CD4-positive, alpha-beta T cell treated with Interleukin-21 for 1 hour (primary cell): ENCODE results near the gene FRMD3.
A peak's percentile ranks its signal among the peaks of the same experiment; 100 is the strongest.
"Not testable (repeated sequence)": the region's sequence is repeated elsewhere in the genome, so short reads cannot be mapped to it uniquely, and the experiment has no call there.

Experiments used
- DNase-seq: peaks from one replicate; pipeline ENCODE4 v3.0.0-alpha.2; 2020

Gene FRMD3

DNA sequence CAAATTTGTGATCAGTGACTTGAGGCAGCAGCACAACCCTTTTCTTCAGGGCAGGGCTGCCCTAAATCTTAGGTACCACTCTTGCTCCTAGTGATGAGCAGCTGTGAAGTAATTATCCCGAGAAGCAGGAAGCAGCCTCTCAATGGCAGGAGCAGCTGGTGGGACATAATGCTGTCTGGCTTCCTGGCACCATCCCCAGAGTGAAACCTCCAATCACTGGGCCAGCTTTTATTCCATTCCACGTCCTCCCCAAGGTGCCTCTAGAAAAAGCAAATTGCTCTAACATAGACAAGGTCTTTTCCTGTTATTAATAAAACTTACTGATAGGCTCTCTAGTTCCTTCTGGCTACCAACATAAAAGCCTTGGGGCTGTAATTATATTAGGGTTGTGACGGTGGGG is 154.0 kb downstream of the FRMD3 start:
- no peak for DNase-seq

DNA sequence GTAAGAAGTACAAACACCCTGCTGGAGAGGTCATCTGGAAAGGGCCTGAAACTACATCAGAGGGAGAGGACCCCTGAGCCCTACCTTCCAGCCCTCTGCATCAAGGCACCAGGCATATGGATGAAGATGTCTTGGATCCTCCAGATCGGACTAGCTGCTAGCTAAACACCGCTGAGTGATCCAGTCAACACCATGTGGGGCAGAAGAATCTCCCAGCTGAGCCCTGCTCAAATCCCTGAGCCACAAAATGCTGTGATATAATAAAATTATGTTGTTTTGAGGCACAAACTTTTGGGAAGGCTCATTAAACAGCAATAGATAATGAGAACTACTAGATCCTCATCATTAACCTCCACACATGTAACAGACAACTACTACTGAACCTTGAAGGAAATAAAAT is 155.2 kb downstream of the FRMD3 start:
- no peak for DNase-seq

DNA sequence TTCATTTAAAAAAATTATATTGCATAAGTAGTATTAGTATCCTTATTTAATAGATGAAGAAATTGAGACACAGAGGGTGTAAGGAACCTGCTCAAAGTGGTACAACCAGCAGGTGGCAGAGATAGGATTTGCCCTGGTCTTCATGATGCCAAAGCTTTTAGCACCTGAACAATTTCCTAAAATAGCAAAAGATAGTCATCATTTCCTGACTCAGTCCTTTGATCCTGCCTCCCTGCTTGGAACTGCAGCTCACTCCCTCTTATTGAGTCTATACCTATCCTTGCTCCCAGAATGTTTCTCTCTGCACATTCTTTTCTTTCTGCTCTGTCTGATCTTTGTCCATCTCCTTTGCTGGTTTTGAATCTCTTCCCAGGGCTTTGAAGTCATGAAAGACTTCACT is 155.8 kb downstream of the FRMD3 start:
- DNase-seq: no peak

DNA sequence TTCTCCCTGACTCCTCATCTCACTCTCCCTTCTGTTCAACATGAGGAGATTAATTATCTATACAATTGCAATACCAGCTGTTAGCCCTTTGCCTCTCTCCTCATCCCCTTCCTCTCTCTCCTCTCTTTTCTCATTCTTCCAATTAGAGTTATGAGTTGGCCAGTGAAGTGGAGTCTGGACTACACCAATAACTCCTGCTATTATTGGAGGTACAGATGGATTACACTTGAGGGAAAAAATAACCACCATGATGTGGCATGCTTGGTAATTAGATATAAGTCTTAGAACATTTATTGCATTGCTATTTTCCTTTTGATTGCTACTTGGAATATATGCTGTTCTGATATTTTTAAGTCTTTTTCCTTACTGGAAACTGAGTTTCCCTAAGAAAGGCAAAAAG is 159.2 kb downstream of the FRMD3 start:
- DNase-seq: no peak

DNA sequence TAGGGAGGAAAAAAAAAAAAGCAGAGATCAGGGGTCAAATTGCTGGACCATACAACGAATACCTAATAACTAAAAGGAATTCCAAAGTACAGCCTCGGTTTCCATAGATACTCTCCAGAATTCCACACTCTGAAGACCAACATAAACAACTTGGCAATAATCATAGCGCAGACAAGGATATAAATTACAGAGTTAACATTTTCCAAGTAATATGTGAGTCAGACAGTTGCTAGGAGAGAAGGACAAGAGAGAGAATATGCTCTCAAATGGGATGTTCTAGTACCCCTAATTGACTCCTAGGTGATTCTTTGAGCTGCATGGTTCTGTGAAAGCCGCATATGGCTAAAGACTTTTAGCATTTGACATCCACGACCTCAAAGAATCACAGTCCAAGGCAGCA is 165.2 kb downstream of the FRMD3 start:
- no peak for DNase-seq

DNA sequence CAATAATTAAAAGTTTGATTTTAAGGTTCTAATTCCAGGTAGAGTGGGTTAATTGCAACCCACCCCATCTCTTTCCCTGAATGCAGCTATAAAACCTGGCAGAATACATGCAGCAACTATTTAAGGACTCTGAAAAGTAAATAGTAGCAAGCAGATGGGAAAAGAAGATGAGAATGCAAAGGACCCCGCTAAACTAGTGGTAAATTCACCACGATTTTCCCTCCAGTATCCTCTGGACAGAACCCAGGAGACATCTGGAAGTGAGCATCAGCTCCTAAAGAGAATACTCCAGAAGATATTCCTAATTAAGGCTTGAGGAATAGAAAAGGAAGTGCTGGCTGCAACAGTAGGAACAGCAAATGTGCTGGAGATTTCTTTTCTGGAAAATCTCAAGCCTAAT is 170.9 kb downstream of the FRMD3 start:
- DNase-seq: no peak

DNA sequence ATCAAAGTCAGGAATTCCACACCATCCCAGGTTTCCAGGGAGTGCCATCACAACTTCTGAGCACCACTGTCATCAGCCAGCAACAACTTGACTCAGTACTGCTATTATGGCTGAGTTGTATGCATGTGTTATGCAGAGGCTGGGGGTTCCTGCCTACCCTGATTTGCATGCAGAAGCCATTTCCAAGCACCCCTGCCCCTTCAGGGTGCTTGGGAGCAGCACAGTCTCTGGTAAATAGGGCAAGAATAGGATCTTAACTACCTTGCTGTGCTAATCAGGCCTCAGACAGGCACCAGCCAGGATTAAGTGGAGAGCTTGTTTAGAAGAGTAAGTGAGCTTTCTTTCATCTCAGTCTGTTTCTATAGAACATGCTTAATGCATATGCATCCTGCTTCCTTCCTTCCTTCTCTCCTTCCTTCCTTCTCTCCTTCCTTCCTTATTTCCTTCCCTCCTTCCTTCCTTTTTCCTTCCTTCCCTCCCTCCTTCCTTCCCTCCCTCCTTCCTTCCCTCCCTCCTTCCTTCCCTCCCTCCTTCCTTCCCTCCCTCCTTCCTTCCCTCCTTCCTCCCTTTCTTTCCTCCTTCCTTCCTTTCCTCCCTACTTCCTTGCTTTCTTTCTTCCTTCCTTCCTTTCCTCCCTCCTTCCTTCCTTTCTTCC is 175.7 kb downstream of the FRMD3 start:
- DNase-seq: no peak

DNA sequence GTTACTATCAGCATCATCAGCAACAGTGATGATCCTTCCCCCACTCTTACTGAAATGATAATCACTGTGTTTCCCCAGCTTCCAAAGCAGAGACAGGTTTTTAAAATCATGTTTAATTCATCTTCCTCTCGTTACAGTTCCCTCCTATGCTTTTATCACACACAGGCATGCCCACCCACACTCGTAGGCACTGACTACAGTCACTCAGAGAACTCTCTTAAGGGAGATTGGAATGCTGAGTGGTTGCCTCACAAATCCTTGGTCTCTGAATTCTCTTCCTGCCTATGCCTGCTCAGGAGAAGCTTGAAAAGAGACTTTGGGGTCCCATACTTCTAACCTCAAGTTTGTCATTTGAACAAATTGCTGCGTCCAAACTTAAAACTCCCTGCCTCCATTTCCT is 179.2 kb downstream of the FRMD3 start:
- DNase-seq: no peak

DNA sequence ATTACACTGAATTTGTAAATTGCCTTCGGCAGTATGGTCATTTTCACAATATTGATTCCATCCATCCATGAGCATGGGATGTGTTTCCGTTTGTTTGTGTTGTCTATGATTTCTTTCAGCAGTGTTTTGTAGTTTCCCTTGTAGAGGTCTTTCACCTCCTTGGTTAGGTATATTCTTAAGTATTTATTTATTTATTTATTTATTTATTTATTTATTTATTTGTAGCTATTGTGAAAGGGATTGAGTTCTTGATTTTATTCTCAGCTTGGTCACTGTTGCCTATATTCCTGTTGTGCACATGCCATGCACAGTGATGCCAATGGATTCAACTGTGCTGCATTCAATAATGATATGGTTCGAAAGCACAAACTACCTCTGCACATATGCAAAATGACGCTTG is 179.7 kb downstream of the FRMD3 start:
- DNase-seq: not testable (repeated sequence)

DNA sequence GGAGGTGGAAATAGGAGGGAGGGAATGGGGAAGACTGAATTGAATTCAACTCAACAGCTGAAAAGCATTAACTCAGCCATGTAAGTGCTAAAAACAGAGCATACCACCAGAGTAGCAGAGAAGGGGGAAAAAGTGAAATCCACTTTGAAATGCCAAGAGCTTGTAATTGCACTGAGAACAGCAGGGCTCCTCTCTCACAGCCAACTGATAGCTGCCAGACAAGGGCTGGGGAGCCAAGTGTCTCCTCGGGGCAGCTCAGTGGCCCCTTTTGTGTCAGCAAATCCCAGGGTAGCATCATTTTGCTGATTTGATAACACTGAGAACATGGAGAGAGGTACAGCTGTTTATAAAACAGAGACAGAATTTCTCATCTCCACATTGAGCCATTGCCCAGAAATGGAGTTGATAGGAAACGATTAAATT is 182.5 kb downstream of the FRMD3 start:
- DNase-seq: no peak

DNA sequence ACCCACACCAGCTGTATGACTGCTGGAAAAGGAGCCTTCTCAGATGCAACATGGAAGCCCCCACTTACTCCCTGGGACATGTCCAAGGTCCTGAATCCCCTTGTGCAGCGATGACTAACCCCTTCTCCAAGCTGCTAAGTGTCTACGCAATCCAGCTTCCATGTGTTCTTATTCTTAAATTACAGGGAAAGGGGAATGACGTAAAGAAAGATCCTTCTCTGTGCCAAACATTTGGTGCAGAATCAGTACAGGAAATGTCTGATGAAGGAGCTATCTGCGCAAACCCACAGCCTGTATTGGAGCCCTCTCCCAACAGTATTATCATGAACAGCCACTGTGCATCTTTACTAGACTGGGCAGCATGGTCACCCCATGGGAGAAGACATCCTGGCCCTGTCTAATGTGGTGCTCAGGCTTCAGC is 183.2 kb downstream of the FRMD3 start:
- DNase-seq: no peak

DNA sequence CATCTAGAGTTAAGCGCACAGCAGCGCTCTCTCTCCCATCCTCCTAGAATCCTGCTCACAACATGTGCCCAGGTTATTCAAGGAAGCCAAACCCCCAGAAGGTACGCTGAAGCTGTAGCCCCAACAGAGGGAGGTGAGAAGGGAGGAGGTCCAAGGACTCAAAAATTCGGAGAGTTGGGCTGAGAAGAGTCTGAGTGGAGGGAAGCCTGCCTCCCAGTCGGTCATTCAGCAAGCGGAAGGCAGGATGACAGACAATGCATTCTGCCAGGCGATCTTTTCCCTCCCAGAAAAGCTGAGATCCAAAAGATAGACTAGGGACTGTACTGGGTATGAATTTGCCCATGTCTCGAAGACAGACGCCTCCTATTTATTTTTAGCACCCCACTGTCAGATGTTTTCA is 189.2 kb downstream of the FRMD3 start:
- DNase-seq: no peak

DNA sequence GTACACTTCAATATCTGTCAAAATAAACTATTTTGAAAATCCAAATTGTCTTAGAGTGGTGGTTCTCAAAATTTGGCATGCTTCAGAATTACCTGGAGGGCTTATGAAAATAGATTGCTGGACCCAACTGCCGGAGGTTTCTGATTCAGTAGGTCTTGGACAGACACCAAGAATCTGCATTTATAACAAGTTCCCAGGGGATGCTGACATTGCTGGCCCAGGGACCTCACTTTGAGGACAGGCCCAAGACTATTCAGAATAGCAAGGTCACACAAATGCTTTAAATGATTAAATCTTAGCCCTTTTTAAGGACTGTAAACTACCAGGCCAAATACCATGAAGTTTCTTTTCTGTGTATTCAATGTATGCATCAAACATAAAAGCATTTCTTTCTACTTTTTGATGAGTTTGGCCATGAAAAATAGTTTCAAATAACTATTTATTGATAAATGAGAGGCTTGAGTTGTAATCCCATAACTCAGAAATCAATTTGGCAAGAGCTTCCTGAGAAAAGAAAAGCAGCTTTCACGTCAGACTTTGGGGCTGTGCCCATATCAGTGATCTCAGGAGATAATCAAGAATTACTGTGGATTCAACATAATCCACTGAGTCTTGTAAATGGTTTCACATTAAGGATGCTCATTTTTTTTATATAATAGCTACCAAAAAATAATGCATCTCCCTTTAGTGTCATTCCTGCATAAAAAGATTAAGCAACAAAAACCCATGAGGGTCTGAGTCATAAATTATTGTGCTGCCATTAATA is 191.4 kb downstream of the FRMD3 start:
- no peak for DNase-seq

DNA sequence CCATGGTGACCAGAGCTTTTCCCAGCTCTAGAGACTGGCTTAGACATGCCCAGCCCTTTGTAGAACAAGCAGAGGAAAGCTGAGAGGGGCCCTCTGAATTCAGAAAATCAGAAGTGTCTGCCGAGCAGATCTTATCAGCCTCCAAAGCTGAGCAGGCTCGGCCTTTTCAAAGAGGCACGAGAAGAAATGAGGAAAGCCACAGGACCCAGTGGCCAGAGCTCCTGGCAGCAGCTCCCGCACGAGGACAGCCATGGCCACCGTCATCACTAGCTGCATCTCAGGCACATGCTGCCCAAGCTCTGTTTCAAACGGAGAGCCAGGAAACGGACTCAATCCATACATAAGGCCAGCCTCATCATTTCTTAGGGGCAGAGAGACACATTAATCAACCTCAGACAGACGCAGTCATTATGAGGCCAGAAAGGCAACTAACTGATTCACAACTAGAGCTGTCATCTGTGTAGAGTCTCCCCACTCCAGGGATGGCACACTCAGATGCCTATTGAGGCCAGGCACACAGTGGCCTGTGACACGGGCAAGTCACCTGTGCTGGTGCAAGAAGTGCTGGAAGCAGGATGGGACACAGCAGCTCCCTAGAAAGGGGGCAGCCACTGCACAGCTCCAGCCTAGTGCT is 194.7 kb downstream of the FRMD3 start:
- no peak for DNase-seq

DNA sequence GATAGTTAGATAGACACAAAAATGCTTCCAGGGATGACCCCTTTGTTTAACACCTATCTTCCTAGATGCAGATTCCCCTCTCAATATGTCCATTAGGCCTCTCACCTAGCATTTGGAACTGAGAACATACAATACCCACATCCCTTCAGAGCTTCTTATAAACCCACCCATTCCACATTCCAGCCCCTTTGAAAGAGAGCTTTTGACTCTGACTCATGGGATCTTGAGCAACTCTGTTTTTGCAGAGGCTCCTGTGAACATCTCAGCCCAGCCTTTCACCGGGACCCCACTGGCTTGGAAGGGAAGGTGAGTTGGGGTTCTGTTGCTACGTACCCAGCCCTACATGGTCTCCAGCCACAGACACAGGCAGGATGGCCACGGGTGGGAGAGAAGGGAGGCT is 195.5 kb downstream of the FRMD3 start:
- DNase-seq: no peak

DNA sequence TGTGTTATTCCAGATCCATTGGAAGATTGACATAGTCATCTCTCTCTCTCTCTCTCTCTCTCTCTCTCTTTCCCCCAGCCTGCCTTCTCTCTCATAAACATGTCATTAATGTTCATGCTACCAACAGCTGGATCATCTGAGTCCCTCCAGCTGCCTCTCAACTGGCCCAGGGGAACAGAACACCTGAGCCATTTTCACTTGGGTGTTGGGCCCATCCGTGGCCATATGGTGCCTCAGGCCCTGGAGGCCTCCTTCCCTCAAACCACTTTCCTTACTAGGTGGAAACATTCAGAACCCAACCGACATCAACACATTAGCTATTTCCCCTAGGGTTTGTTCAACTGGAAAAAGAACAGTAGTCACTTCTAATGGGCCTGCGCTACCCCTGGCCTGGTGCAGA is 196.2 kb downstream of the FRMD3 start:
- DNase-seq: no peak

DNA sequence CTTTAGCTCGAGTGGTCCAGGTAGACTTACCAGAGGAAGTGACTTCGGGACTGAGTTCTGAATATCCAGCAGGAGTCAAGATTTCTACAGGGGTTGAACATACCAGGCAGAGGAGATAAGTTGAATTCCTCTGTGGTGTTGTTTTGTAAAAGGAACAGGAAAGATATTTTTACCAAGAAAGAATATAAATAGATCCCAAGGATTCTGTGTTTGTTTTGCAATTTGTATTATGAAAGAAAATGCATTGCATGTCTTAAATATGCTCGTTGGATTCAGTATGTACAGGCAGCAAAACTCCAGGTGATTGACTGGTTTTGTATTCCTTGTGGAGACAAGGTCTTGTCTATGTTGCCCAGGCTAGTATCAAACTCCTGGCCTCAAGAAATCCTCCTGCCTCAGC is 197.8 kb downstream of the FRMD3 start:
- no peak for DNase-seq

DNA sequence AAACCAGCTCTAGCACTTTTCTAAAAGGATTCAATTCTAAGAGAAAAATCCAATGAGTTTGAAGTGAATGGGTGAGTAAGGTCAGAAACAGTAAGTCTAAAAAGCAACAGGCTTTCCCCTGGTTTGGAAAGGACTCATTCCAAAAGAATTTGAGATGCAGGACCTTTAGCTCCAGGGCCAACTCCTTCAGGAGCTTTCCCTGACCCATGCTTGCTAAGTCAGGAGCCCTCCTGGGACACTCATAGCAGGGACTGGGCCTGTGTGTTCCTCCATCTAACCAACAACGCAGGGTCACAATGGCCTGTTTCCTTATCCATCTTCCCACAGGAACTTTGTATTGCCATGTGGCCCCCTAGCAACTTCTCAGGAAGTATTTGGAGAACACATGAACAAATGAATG is 198.8 kb downstream of the FRMD3 start:
- DNase-seq: no peak

DNA sequence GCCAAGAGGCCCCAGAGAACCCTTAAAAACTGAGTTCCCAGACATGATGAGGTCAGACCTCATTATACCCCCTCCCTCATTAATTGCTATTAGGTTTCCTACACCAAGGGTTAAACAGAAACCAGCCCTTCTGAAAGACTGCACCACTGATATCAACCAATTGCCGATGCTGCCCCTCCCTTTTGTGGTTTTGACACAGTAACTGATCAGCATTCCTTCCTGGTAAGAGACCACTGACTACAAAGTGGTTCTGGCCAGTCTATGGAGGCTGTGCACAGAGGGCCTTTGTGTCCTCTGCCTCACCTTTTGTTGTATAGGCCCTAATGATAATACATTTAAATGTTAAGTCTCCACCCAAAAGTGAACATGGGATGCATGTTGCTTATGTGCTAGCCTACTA is 201.5 kb downstream of the FRMD3 start:
- DNase-seq: no peak

DNA sequence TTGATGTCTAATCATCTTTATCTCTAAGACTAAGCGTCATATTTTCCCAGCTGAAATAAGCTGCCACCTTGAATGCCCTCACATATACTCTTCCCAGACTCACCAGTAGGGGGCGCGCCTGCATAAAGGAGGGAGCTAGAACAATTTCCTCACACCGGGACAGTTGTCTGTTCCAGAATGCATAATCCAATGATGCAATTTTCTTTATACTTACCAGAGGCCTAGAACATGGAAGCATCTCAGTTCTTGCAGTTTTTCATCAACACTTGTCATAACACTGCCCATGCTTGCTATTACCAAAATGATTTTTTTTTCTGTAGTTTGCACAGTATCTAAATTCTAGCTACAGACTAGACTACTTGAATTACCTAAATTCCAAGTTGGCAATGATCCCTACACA is 203.9 kb downstream of the FRMD3 start:
- peak; percentile 61 for DNase-seq

DNA sequence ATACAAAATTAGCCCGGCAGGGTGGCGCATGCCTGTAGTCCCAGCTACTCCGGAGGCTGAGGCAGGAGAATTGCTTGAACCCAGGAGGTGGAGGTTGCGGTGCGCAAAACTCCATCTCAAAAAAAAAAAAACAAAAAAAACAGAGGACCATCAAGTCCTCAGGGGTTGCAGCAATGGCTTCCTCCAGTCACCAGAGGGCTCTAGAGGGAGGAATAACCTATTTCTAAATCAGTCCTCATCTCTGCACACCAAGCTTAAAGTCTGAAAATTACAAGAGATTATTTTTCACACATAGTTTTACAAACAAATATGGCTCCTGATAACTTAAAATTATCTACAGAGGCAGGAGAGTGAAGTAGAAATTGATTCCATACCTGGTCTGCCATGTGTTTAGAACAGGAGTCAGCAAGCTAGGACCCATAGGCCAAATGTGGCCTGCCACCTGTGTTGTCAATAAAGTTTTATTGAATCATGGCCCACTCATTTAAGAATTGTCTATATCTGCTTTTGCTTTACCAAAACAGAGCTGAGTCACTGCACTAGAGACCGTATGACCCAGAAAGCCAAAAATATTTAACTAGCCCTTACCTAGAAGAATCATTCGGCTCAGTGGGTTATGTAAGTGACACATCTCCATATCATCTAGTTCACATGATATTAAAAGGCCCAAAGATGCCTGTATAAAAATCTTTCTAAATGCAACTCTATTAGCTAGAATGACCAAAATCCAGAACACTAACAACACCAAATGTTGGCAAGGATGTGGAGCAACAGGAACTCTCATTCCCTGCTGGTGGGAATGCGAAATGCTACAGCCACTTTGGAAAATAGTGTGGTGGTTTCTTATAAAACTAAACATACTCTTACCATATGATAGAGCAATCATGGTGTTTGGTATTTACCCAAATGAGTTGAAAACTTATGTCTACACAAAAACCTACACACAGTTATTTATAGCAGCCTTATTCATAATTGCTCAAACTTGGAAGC is 207.7 kb downstream of the FRMD3 start:
- peak; percentile 1 for DNase-seq

DNA sequence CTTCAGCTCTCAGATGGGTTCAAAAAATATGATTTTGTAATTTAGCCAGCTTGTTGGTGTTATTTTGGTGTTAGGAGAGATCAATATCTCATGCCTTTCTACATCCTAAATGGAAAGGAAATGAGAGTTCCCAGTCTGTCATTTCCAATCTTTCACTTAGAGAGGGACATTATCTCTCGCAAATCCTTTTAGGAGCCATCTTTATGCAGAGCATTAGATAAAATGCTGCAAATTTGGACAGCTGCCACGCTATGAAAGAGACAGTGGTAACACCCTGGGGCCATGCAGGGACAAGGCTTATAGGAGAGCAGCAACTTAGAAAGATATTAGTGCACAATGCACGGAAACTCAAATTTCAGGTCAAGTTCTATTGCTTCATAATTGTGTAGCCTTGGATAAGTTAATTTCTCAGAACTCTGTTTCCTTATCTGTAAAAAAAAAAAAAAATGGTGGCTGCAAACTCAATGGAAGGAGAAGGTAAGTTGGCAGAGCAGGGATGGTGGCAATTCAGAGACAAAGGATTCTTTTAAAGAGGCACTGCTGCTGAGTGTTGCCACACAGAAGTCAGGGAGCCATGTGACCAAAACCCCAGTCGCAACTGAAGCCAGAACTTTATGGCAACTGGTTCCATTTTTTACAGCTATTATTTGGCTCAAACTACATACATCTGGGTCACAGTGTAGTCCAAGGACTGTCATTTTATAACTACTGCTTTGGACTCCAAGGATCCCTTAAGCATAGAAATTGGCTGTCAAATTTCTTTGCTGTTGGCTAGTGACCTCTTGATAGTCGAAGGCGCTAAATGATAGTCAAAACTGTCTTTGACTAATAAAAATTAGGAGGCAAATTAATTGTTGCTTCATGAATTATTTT is 210.2 kb downstream of the FRMD3 start:
- DNase-seq: no peak
